Neuronal stem cell (in vitro differentiated cells): ENCODE results near the gene PCDHGA11.
"Not testable (repeated sequence)": the region's sequence is repeated elsewhere in the genome, so short reads cannot be mapped to it uniquely, and the experiment has no call there.

Experiments
- DNase-seq: peaks from one replicate; pipeline ENCODE4 v3.0.0-alpha.2; 2013; ENCODE audit warnings: low spot score
- H2AFZ ChIP-seq: one replicate; pipeline ENCODE4 v1.6.1; 2013; ENCODE audit warnings: mild to moderate bottlenecking, low read length, inconsistent platforms
- H2AK5ac ChIP-seq: 2 replicates; pipeline ENCODE4 v1.6.1; 2013; ENCODE audit warnings: low read depth, mild to moderate bottlenecking, inconsistent platforms, low read length, moderate library complexity, mixed read lengths
- H2BK120ac ChIP-seq: 2 replicates; pipeline ENCODE4 v1.6.1; 2013; ENCODE audit warnings: low read depth, mild to moderate bottlenecking, inconsistent platforms, low read length, moderate library complexity, mixed read lengths
- H2BK12ac ChIP-seq: one replicate; pipeline ENCODE4 v1.6.1; 2013; ENCODE audit warnings: low read length, inconsistent platforms
- H2BK15ac ChIP-seq: 2 replicates; pipeline ENCODE4 v1.6.1; 2013; ENCODE audit warnings: mild to moderate bottlenecking, low read length, inconsistent platforms, mixed read lengths
- H2BK5ac ChIP-seq: one replicate; pipeline ENCODE4 v1.6.1; 2013; ENCODE audit warnings: inconsistent platforms, mild to moderate bottlenecking, low read length, moderate library complexity
- H3K14ac ChIP-seq: one replicate; pipeline ENCODE4 v1.6.1; 2013; ENCODE audit warnings: low read length, inconsistent platforms
- H3K18ac ChIP-seq: 2 replicates; pipeline ENCODE4 v1.6.1; 2013; ENCODE audit warnings: low read length, inconsistent platforms
- H3K23ac ChIP-seq: 2 replicates; pipeline ENCODE4 v1.6.1; 2013; ENCODE audit warnings: low read depth, mild to moderate bottlenecking, mixed read lengths, low read length, inconsistent platforms; ENCODE audit not compliant: poor library complexity
- H3K27ac ChIP-seq: replicated peaks from 3 replicates; pipeline ENCODE4 v1.5.1; 2013; ENCODE audit warnings: low read length, inconsistent platforms
- H3K27me3 ChIP-seq, 3 experiments: 2 replicates each; pipeline ENCODE4 v1.6.1; 2013; ENCODE audit warnings: low read length in 3 of 3, mild to moderate bottlenecking in 2 of 3, inconsistent platforms in 1 of 3, low read depth in 1 of 3, mixed read lengths in 1 of 3, moderate library complexity in 1 of 3; ENCODE audit not compliant: control insufficient read depth in 3 of 3, insufficient read depth in 3 of 3
- H3K36me3 ChIP-seq, 2 donors: replicated peaks in 1 of 2; 2 replicates each; pipeline ENCODE4 v1.6.1; 2013; ENCODE audit warnings: low read length in 2 of 2; ENCODE audit not compliant: control insufficient read depth in 2 of 2, insufficient read depth in 2 of 2
- H3K4ac ChIP-seq: 2 replicates; pipeline ENCODE4 v1.6.1; 2013; ENCODE audit warnings: inconsistent platforms, mild to moderate bottlenecking, low read length, moderate library complexity
- H3K4me1 ChIP-seq, 2 donors: 1 replicate in 1 of 2; 2 replicates in 1 of 2; pipeline ENCODE4 v1.6.1; 2013; ENCODE audit warnings: low read length in 2 of 2, low read depth in 1 of 2; ENCODE audit not compliant: control insufficient read depth in 2 of 2, insufficient read depth in 1 of 2
- H3K4me2 ChIP-seq: one replicate; pipeline ENCODE4 v1.6.1; 2013; ENCODE audit warnings: mild to moderate bottlenecking, low read length, inconsistent platforms; ENCODE audit not compliant: insufficient read depth, poor library complexity, severe bottlenecking
- H3K4me3 ChIP-seq, 2 donors: 2 replicates each; pipeline ENCODE4 v1.5.1; 2013; ENCODE audit warnings: low read length in 2 of 2, mild to moderate bottlenecking in 2 of 2, inconsistent platforms in 1 of 2, moderate library complexity in 1 of 2
- H3K79me1 ChIP-seq: one replicate; pipeline ENCODE4 v1.6.1; 2013; ENCODE audit warnings: low read depth, mild to moderate bottlenecking, inconsistent platforms, low read length, moderate library complexity
- H3K9ac ChIP-seq: one replicate; pipeline ENCODE4 v1.6.1; 2013; ENCODE audit warnings: mild to moderate bottlenecking, low read depth, low read length, inconsistent platforms; ENCODE audit not compliant: poor library complexity
- H3K9me3 ChIP-seq, 2 donors: replicated peaks in 1 of 2; 2 replicates each; pipeline versions ENCODE3 to v1.6.1; 2013; ENCODE audit warnings: low read length in 2 of 2, mild to moderate bottlenecking in 2 of 2, inconsistent platforms in 1 of 2, low read depth in 1 of 2, mixed read lengths in 1 of 2, moderate library complexity in 1 of 2; ENCODE audit not compliant: control insufficient read depth in 2 of 2, insufficient read depth in 1 of 2
- H4K8ac ChIP-seq: one replicate; pipeline ENCODE4 v1.6.1; 2013; ENCODE audit warnings: low read depth, mild to moderate bottlenecking, inconsistent platforms, low read length, moderate library complexity
- H4K91ac ChIP-seq: one replicate; pipeline ENCODE4 v1.6.1; 2013; ENCODE audit warnings: low read length, low read depth, mild to moderate bottlenecking, inconsistent platforms; ENCODE audit not compliant: poor library complexity
- WGBS, 2 donors: extraction: QIAGEN DNeasy Blood & Tissue Kit; methylation state at CpG; one replicate each; pipeline ENCODE4 v1.1.7; 2013; ENCODE audit warnings: missing lambda C conversion rate in 2 of 2, mixed read lengths in 1 of 2; ENCODE audit not compliant: insufficient read length in 2 of 2, insufficient replicate concordance in 1 of 2; ENCODE audit errors: extremely low coverage in 2 of 2; 5-methylcytosine and 5-hydroxymethylcytosine counted together

The PCDHGA11 gene

GRCh38 chr5:141399555-141400258, 21.1 kb upstream of the PCDHGA11 start:
- peaks cover under 1% of the 10 kb centered on the region for H3K79me1 ChIP-seq
- no peak overlapping the region for H3K14ac ChIP-seq
- no peaks in the 10 kb centered on the region for H3K4me1 ChIP-seq
- peak overlapping the region; percentile 41 for H2BK120ac ChIP-seq
- H3K9me3 ChIP-seq, result peaks cover 29 to 74% of the 10 kb centered on the region in 2 donors
- no CpG with 5 or more reads among the region's 61 CpGs for WGBS, 2 donors
- H3K23ac ChIP-seq, result peak overlapping the region; percentile 31
- H2BK15ac ChIP-seq, result no peak overlapping the region
- peak overlapping the region; percentile 44 for H3K9ac ChIP-seq
- no peaks in the 10 kb centered on the region for H3K36me3 ChIP-seq
- no peak overlapping the region for H3K18ac ChIP-seq
- H2BK12ac ChIP-seq, result no peak overlapping the region
- no peak overlapping the region for H2BK5ac ChIP-seq
- no peak for DNase-seq
- no peak overlapping the region for H3K4me2 ChIP-seq
- H3K27me3 ChIP-seq, result no peaks in the 10 kb centered on the region
- H2AK5ac ChIP-seq, result peak overlapping the region; percentile 84
- no peak overlapping the region for H4K8ac ChIP-seq
- no peak overlapping the region for H3K27ac ChIP-seq
- H2AFZ ChIP-seq, result no peak overlapping the region
- H4K91ac ChIP-seq, result peak overlapping the region; percentile 64
- H3K4me3 ChIP-seq, result peak overlapping the region in 1 of 2 donors; percentile 19
- no peak overlapping the region for H3K4ac ChIP-seq

- WGBS, 2 donors, result no CpG with 5 or more reads among the region's 27 CpGs
- Histone ChIP-seq H2BK15ac (no peak within 1 kb of the TSS), H3K4ac (no peak within 1 kb of the TSS), H3K9ac (no peak within 1 kb of the TSS), H3K4me3 (no peak within 1 kb of the TSS), H2AK5ac (no peak within 1 kb of the TSS), H3K27ac (no peak within 1 kb of the TSS), H3K79me1 (no peaks in the 10 kb centered on the region), H3K4me1 (no peaks in the 10 kb centered on the region), H4K91ac (no peak within 1 kb of the TSS), H4K8ac (no peak within 1 kb of the TSS), H3K36me3 (no peaks in the 10 kb centered on the region), H3K23ac (no peak within 1 kb of the TSS), H2BK5ac (no peak within 1 kb of the TSS), H2BK120ac (no peak within 1 kb of the TSS), H3K18ac (no peak within 1 kb of the TSS), H3K4me2 (no peak within 1 kb of the TSS), H3K9me3 (peaks cover 33 to 81% of the 10 kb centered on the region in 2 donors), H2BK12ac (no peak within 1 kb of the TSS), H3K14ac (no peak within 1 kb of the TSS), H3K27me3 (no peaks in the 10 kb centered on the region), H2AFZ (peak within 1 kb of the TSS; percentile 47)
- DNase-seq, result no peak
These were observed 18.2 kb upstream of the PCDHGA11 start, which contains the start of gene PCDHGA9 for GRCh38 chr5:141402553-141403243. Gene PCDHGA9, plus strand, starts transcription at chr5:141402778. Its CDS starts 175 bp downstream, at chr5:141402953.

DNA sequence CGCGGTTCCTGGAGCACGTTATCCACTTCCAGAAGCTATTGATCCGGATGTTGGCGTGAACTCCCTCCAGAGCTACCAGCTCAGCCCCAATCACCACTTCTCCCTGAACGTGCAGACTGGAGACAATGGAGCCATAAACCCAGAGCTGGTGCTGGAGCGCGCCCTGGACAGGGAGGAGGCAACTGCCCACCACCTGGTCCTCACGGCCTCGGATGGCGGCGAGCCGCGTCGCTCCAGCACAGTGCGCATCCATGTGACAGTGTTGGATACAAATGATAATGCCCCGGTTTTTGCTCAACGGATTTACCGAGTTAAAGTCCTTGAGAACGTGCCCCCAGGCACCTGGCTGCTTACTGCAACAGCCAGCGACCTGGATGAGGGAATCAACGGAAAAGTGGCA, 17.5 kb upstream of the PCDHGA11 start:
- peaks cover 33 to 84% of the 10 kb centered on the region in 2 donors for H3K9me3 ChIP-seq

GRCh38 chr5:141407790-141408505, 12.9 kb upstream of the PCDHGA11 start, which contains the start of gene PCDHGB6:
Gene PCDHGB6, plus strand, starts transcription at chr5:141408021. Its CDS starts 182 bp downstream, at chr5:141408203.
- not testable (repeated sequence) for H2BK120ac ChIP-seq, H3K4ac ChIP-seq, H2BK15ac ChIP-seq, H3K27me3 ChIP-seq, H4K91ac ChIP-seq, H2BK12ac ChIP-seq, H3K23ac ChIP-seq, H2AK5ac ChIP-seq, H3K9ac ChIP-seq, H2BK5ac ChIP-seq, H3K4me1 ChIP-seq, H4K8ac ChIP-seq, H3K79me1 ChIP-seq, H3K14ac ChIP-seq
- Histone ChIP-seq H3K18ac (peak within 1 kb of the TSS; percentile 6), H2AFZ (peak within 1 kb of the TSS; percentile 70), H3K9me3 (peaks cover 42 to 93% of the 10 kb centered on the region in 2 donors), H3K4me2 (peak within 1 kb of the TSS; percentile 56), H3K36me3 (peaks cover 6 to 18% of the 10 kb centered on the region in 2 donors), H3K4me3 (peak within 1 kb of the TSS; percentile 48 to 83), H3K27ac (peak within 1 kb of the TSS; percentile 62)
- peak; percentile 66 for DNase-seq
- WGBS, 2 donors, result no CpG with 5 or more reads among the region's 51 CpGs

More for the DNA sequence above, 17.5 kb upstream of the PCDHGA11 start:
- no peak overlapping the region for H3K4ac ChIP-seq
- H4K91ac ChIP-seq, result no peak overlapping the region
- DNase-seq, result no peak
- H2BK12ac ChIP-seq, result no peak overlapping the region
- H3K23ac ChIP-seq, result no peak overlapping the region
- no peak overlapping the region for H3K9ac ChIP-seq
- H2AK5ac ChIP-seq, result no peak overlapping the region
- no peak overlapping the region for H3K18ac ChIP-seq
- no peaks in the 10 kb centered on the region for H3K79me1 ChIP-seq
- no peaks in the 10 kb centered on the region for H3K27me3 ChIP-seq
- no CpG with 5 or more reads among the region's 22 CpGs for WGBS, 2 donors
- no peak overlapping the region for H4K8ac ChIP-seq
- no peak overlapping the region for H3K4me3 ChIP-seq
- H2BK15ac ChIP-seq, result no peak overlapping the region
- no peak overlapping the region for H3K27ac ChIP-seq
- no peaks in the 10 kb centered on the region for H3K4me1 ChIP-seq
- H2BK120ac ChIP-seq, result no peak overlapping the region
- H2AFZ ChIP-seq, result no peak overlapping the region
- H3K4me2 ChIP-seq, result no peak overlapping the region
- H3K36me3 ChIP-seq, result no peaks in the 10 kb centered on the region
- no peak overlapping the region for H3K14ac ChIP-seq
- H2BK5ac ChIP-seq, result no peak overlapping the region
